ENCODE measurements around the gene SNX2.

DNA sequence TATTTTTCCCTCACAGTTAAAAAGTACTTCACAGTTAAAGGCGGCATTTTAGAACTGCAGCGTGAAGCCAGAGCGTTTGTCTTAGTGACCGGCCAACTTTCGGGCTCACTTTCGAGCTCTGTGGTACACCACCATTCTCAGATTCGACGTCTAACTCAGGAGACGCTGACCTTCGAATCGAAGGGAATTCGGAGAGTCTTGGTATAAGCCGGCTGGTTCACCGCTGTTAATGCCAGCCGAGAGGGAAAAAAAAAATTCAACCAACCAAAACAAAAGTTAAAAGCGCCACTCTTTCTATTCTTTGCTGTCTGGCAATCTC, 70.0 kb downstream of the SNX2 start:
- no peak for TF ChIP-seq EZH2 (IDR thresholded peaks at IDR 0.05; ENCODE audit: insufficient read depth, poor library complexity, severe bottlenecking)
- TF ChIP-seq EZH2phosphoT487 (IDR thresholded peaks at IDR 0.05; ENCODE audit: insufficient read depth, low read depth), result no peak
